ENCODE results near the gene POMT2.

GRCh38 chr14:77266336-77266735, 54.3 kb downstream of the POMT2 start:
- TF ChIP-seq CTCF (IDR thresholded peaks at IDR 0.05) = no peak
- TF ChIP-seq POLR2AphosphoS5 (IDR thresholded peaks at IDR 0.05) = no peak
